ENCODE measurements around the gene WDR90.
A peak's percentile ranks its signal among the peaks of the same experiment; 100 is the strongest.
"Not testable (repeated sequence)": the region's sequence is repeated elsewhere in the genome, so short reads cannot be mapped to it uniquely, and the experiment has no call there.

WDR90 gene

GRCh38 chr16:677316-678190, 28.4 kb downstream of the WDR90 start:
- no peak for DNase-seq

- no peak for DNase-seq
Observed at GRCh38 chr16:678209-678857, 29.2 kb downstream of the WDR90 start.

GRCh38 chr16:678858-679813, 30.0 kb downstream of the WDR90 start:
- peak; percentile 83 for DNase-seq

GRCh38 chr16:679814-680624, 30.9 kb downstream of the WDR90 start, which contains the start of gene STUB1:
STUB1 (plus strand) TSS chr16:680410; CDS start chr16:680526, 116 bp downstream.
- DNase-seq, result peak; percentile 95

GRCh38 chr16:680625-680945, 31.4 kb downstream of the WDR90 start:
- DNase-seq, result no peak

- peak; percentile 70 for DNase-seq
Observed at GRCh38 chr16:680967-681745, 32.0 kb downstream of the WDR90 start.

GRCh38 chr16:681746-682427, 32.7 kb downstream of the WDR90 start:
- DNase-seq, result no peak

GRCh38 chr16:682493-683395, 33.6 kb downstream of the WDR90 start:
- DNase-seq, result no peak

GRCh38 chr16:683396-684070, 34.4 kb downstream of the WDR90 start:
- DNase-seq, result no peak

- peak; percentile 99 for DNase-seq
Observed at GRCh38 chr16:684071-684794, 35.1 kb downstream of the WDR90 start, which contains the start of gene JMJD8. JMJD8 (minus strand) TSS chr16:684334; CDS start chr16:684319, 15 bp downstream.

- DNase-seq, result no peak
Observed at GRCh38 chr16:684961-685696, 36.0 kb downstream of the WDR90 start.

- DNase-seq, result no peak
Observed at GRCh38 chr16:685967-686366, 36.8 kb downstream of the WDR90 start.

GRCh38 chr16:686459-687260, 37.5 kb downstream of the WDR90 start:
- no peak for DNase-seq

- no peak for DNase-seq
Observed at GRCh38 chr16:687499-687898, 38.3 kb downstream of the WDR90 start.

- no peak for DNase-seq
Observed at GRCh38 chr16:689175-689897, 40.2 kb downstream of the WDR90 start.

GRCh38 chr16:691242-691641, 42.1 kb downstream of the WDR90 start:
- DNase-seq, result not testable (repeated sequence)
